ENCODE data around the gene CARD11.

- TF ChIP-seq POLR2A (IDR thresholded peaks at IDR 0.05; ENCODE audit: low read length), result no peak
- no peak for TF ChIP-seq GATA1 (IDR thresholded peaks at IDR 0.05; ENCODE audit: low read depth, low read length)
Measured at GRCh38 chr7:2944739-2945138, 98.9 kb downstream of the CARD11 start.
